Gastrocnemius medialis (tissue), 4 donors: Measurements from ENCODE around the gene SHC1. TPM values are rescaled to one million over a fixed set of nuclear protein-coding genes. Genes with fewer than 3 reads are reported as not detected.

Source experiments
- ATAC-seq, 2 donors: fragments of 150-250 bp; one replicate each; pipeline ENCODE4 v1.9.1; 2016
- DNase-seq, 2 donors: peaks; one replicate each; pipeline ENCODE4 v3.0.0-alpha.2; 2019
- H3K27ac ChIP-seq, 4 donors: fragments of 200-600 bp; sonication (generic); 1 replicate in 1 of 4; 2 replicates in 3 of 4; pipeline ENCODE4 v1.5.1; 2016 to 2018; ENCODE audit warnings: mild to moderate bottlenecking in 2 of 4, moderate library complexity in 1 of 4
- H3K27me3 ChIP-seq, 3 donors: fragments of 200-600 bp; sonication (generic) in 2 of 3; 1 replicate in 1 of 3; 2 replicates in 2 of 3; pipeline versions ENCODE4 v1.5.1 to v1.6.0; 2016 to 2019; ENCODE audit warnings: mild to moderate bottlenecking in 1 of 3, moderate library complexity in 1 of 3
- H3K36me3 ChIP-seq, 2 donors: fragments of 200-600 bp; sonication (generic) in 1 of 2; one replicate each; pipeline ENCODE4 v1.5.1; 2017 to 2018
- H3K4me1 ChIP-seq, 2 donors: fragments of 200-600 bp; sonication (generic) in 1 of 2; one replicate each; pipeline ENCODE4 v1.5.1; 2016 to 2017; ENCODE audit warnings: mild to moderate bottlenecking in 2 of 2
- H3K4me3 ChIP-seq, 4 donors: fragments of 200-600 bp; sonication (generic) in 3 of 4; 1 replicate in 1 of 4; 2 replicates in 3 of 4; pipeline ENCODE4 v1.5.1; 2016 to 2019; ENCODE audit warnings: mild to moderate bottlenecking in 2 of 4
- H3K9me3 ChIP-seq, 3 donors: fragments of 200-600 bp; sonication (generic) in 2 of 3; 1 replicate in 1 of 3; 2 replicates in 2 of 3; pipeline ENCODE4 v1.5.1; 2016 to 2019
- CTCF ChIP-seq, 5 experiments: fragments of 450-650 bp in 3 of 5; fragments of 200-600 bp in 2 of 5; sonication (generic) in 2 of 5; IDR thresholded peaks in 4 of 5; conservative IDR thresholded peaks in 1 of 5; 1 replicate in 4 of 5; 2 replicates in 1 of 5; pipeline ENCODE4 v1.5.1; 2016 to 2019; ENCODE audit warnings: antibody characterized with exemption in 5 of 5, mild to moderate bottlenecking in 3 of 5, moderate library complexity in 3 of 5
- POLR2A ChIP-seq, 2 donors: fragments of 450-650 bp; IDR thresholded peaks; one replicate each; pipeline ENCODE4 v1.6.1; 2017; ENCODE audit warnings: antibody characterized with exemption in 2 of 2, mild to moderate bottlenecking in 2 of 2, moderate library complexity in 2 of 2
- in situ Hi-C, 4 donors: fragments of 200-750 bp; cut with MboI; loops; one replicate each; pipeline versions ENCODE4 v1.15.0 to v1.8.0; 2017; ENCODE audit warnings: low sequenced_read_pairs in 4 of 4
- intact Hi-C: fragments of 100-400 bp; cut with DNase I; formaldehyde crosslinking; loops from one replicate; pipeline ENCODE4 v1.15.1; 2023; ENCODE audit warnings: low total_unique reads
- total RNA-seq, 4 donors: library from RNA; depleted of rRNA; stranded (reverse); fragments of >200 nt; gene quantifications; one replicate each; pipeline versions ENCODE4 v1.1.0 to v1.2.3, GENCODE V29; 2016

Gene SHC1
- total RNA-seq, 4 donors from 2014 or later = 27.4 to 135 (median 54.9) TPM

- Histone ChIP-seq H3K27me3 (no peaks in the 10 kb centered on the region), H3K4me1 (peaks cover 16 to 21% of the 10 kb centered on the region in 2 donors), H3K9me3 (no peaks in the 10 kb centered on the region), H3K4me3 (no peak overlapping the region), H3K27ac (no peak overlapping the region), H3K36me3 (peaks cover 0 to 49% of the 10 kb centered on the region in 2 donors)
- intact Hi-C loops (no loop called here), in situ Hi-C loops (no loop called here)
- ATAC-seq (no peak), DNase-seq (no peak)
- TF ChIP-seq CTCF (IDR thresholded peaks at IDR 0.05 in 4 of 5, conservative IDR thresholded peaks at IDR 0.05 in 1 of 5) (no peak), POLR2A (IDR thresholded peaks at IDR 0.05) (no peak)
Observed at GRCh38 chr1:154948079-154948478, 22.5 kb downstream of the SHC1 start.

GRCh38 chr1:154945962-154946850 lies 24.3 kb downstream of the SHC1 start:
- peak overlapping the region in 3 of 4 donors; percentile 3 to 68 (median 35) for H3K27ac ChIP-seq
- H3K9me3 ChIP-seq = no peaks in the 10 kb centered on the region
- H3K4me1 ChIP-seq = peaks cover 2 to 9% of the 10 kb centered on the region in 2 donors
- ATAC-seq (no peak), DNase-seq (no peak)
- H3K36me3 ChIP-seq = peaks cover 0 to 45% of the 10 kb centered on the region in 2 donors
- intact Hi-C loops = no loop called here
- TF ChIP-seq CTCF (IDR thresholded peaks at IDR 0.05 in 4 of 5, conservative IDR thresholded peaks at IDR 0.05 in 1 of 5) (no peak), POLR2A (IDR thresholded peaks at IDR 0.05) (no peak)
- H3K27me3 ChIP-seq = no peaks in the 10 kb centered on the region
- H3K4me3 ChIP-seq = no peak overlapping the region
- in situ Hi-C loops = no loop called here

GRCh38 chr1:154945160-154945961 lies 25.2 kb downstream of the SHC1 start:
- Histone ChIP-seq H3K4me1 (peaks cover 2 to 9% of the 10 kb centered on the region in 2 donors), H3K9me3 (no peaks in the 10 kb centered on the region), H3K4me3 (no peak overlapping the region), H3K27me3 (no peaks in the 10 kb centered on the region), H3K27ac (peak overlapping the region in 3 of 4 donors; percentile 10 to 68 (median 61)), H3K36me3 (peaks cover 0 to 37% of the 10 kb centered on the region in 2 donors)
- ATAC-seq (no peak), DNase-seq (no peak)
- in situ Hi-C loops (no loop called here), intact Hi-C loops (no loop called here)
- TF ChIP-seq POLR2A (IDR thresholded peaks at IDR 0.05) (no peak), CTCF (IDR thresholded peaks at IDR 0.05 in 4 of 5, conservative IDR thresholded peaks at IDR 0.05 in 1 of 5) (no peak)

GRCh38 chr1:154944401-154945159 lies 26.0 kb downstream of the SHC1 start:
- in situ Hi-C loops = no loop called here
- H3K27ac ChIP-seq = peak overlapping the region; percentile 10 to 68 (median 52)

More at GRCh38 chr1:154944401-154945159, 26.0 kb downstream of the SHC1 start:
- intact Hi-C loops = no loop called here
- no peaks in the 10 kb centered on the region for H3K27me3 ChIP-seq
- DNase-seq (no peak), ATAC-seq (no peak)
- TF ChIP-seq CTCF (IDR thresholded peaks at IDR 0.05 in 4 of 5, conservative IDR thresholded peaks at IDR 0.05 in 1 of 5) = no peak
- TF ChIP-seq POLR2A (IDR thresholded peaks at IDR 0.05) = no peak
- no peak overlapping the region for H3K4me3 ChIP-seq
- H3K4me1 ChIP-seq = peaks cover 2 to 9% of the 10 kb centered on the region in 2 donors
- no peaks in the 10 kb centered on the region for H3K9me3 ChIP-seq
- H3K36me3 ChIP-seq = peaks cover 0 to 32% of the 10 kb centered on the region in 2 donors
